OCI-M2 (cell line): ENCODE data around the gene ENDOD1.
A peak's percentile ranks its signal among the peaks of the same experiment; 100 is the strongest.
"Not testable (repeated sequence)": the region's sequence is repeated elsewhere in the genome, so short reads cannot be mapped to it uniquely, and the experiment has no call there.

ENCODE experiments used
- DNase-seq: peaks from one replicate; lab custom pipeline; 2025; ENCODE audit not compliant: unreplicated experiment; lab: John Stamatoyannopoulos, UW

Gene ENDOD1

GRCh38 chr11:95102733-95103132 is 13.1 kb downstream of the ENDOD1 start:
- no peak for DNase-seq

DNA sequence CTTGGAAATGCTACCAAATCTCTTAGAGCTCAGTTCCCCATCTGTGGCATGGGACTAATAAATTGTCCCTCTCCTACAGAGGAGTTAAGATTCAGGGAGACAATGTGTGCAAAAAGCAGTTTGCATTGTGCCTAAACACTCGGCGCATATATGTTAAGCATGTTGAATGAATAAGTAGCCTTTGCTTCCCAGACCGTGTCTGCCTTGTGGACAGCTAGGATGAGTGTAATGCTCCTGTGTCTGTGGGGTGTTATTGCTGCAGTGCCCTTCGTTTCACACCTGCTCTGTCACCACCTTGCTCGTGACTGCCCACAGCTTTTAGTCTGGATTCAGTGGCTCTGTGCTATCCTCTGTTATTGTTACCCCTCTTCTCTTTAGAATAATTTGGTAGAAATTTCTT is 14.1 kb downstream of the ENDOD1 start:
- DNase-seq: no peak

GRCh38 chr11:95104121-95104830 is 14.6 kb downstream of the ENDOD1 start:
- no peak for DNase-seq

DNA sequence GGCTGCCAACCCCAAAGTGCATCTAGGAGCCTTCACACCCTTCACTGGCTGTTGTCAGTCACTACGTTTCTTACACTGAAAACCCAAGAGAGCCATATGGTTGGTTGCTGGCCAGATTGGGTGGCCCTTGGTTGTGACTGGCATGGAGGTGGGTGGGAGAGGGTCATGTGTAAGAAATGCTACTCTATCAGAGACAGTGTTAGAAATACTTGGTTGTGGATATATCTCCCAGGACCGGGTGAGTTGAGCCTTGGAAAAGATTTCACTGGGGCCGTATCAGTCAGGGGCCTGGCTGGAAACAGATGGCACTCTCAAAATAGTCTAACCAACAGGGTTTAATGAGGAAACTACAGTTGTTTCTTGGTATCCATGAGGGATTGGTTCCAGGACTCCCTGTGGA is 15.2 kb downstream of the ENDOD1 start:
- no peak for DNase-seq

DNA sequence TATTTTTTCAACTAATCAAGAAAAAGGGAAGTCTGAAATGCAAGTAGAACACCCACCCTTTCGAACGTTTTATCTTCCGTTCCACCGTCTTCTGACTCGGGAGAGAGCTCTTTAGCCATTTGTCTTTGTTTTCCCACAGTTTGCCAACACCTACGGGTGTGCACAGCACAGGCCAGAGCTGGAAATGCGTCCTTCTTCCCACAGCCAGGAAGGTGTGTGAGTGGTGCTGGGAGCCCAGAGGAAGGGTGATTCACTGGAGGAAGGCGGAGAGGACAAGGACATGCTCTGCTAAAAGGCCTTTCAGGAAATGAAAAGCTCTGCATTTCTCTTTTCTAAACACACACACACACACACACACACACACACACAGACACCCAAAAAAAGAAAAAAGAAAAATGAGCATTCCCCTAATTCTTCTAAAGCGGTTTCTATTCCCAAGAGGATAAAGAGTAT is 18.5 kb downstream of the ENDOD1 start:
- no peak for DNase-seq

DNA sequence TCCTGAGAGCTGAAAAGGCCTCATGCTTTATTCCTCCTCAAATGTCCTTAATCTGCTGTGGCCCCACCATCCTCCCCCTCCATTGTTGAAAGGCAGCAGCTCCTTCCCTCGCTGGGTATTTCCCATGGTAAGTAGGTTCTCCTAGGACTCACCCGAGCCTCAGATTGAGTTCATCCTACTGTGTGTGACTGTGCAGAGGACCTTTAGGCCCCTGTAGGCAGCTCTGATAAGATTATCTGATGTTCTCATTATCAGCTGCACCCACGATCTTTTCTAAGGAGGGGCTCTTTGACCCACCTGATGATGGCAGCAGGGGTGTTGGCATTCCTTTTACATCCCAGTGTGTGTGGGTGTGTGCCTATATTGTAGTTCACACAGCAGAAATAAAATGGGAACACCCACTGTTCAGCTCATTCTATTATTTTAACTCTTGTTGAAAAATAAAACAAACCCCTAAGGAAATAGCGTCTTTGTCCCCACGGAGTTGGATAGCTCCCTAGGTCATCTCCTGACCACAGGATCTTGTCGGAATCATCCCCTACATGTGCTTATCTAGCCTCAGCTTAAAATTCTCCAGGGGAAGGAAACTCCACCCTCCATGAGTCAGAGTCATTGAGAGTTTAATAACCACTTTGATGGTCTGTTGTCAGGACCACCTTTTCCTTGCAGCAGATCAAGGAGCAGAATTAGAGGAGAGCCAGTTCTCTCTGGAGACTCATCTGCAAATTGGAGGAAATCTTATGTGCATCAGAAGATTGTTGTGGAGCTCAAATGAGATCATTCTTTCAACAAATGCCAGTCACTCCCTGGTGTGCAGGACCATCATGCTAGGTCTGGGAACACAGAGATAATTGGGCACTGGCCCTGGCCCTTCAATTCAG is 19.3 kb downstream of the ENDOD1 start:
- peak; percentile 49 for DNase-seq

GRCh38 chr11:95111471-95111870 is 21.8 kb downstream of the ENDOD1 start:
- not testable (repeated sequence) for DNase-seq

DNA sequence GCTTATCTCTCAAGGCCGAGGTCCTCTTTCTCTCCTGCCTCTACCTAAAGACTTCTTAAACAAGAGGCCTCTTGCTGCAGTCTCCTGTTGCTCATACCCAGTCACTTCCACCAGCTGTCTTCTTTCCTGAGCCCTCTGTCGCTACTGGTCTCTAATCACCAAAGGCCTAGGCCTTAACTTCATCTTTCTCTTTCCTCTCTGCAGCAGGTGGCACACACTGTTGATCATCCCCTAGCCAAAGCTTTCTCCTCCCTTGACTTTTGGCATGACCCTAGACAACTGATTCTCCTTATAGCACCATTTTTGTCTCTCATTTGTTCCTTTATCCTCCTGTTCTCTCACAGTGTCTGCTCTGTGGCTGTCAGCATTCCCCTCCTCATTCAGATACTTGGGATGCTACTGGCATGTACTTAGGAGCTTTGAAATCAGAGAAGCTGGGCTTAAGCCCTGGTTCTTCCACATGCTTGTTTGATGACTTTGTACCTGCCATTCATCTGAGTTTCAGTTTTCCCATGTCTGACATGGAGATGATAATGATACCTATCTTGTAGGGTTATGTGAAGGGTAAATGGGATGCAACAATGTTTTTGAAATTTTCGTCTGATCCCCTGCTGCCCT is 22.4 kb downstream of the ENDOD1 start:
- no peak for DNase-seq

- DNase-seq: no peak
Observed at GRCh38 chr11:95115597-95115996, 26.0 kb downstream of the ENDOD1 start.

- DNase-seq: no peak
Observed at GRCh38 chr11:95119361-95120060, 29.9 kb downstream of the ENDOD1 start.

DNA sequence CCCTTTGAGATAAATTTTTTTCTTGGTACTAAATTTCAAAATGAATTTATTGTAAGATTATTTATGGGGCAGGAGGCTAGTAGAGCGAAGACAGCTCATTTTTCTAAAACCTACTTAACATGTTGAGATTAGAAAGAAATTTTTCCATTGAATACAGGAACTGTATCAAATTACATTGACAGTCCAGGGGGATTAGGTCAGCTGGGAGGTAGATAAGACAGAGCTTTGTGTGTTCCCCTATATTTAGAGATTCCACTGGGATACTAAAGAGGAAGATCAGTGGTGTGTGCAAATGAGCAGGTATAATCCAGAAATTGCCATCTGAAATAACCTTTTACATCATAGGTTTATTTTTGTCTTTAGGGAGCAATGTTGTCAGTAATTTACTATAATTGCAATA is 32.1 kb downstream of the ENDOD1 start:
- no peak for DNase-seq

GRCh38 chr11:95123556-95123955 is 33.9 kb downstream of the ENDOD1 start:
- DNase-seq: no peak

- DNase-seq: no peak
Observed at GRCh38 chr11:95128602-95129001, 39.0 kb downstream of the ENDOD1 start.

GRCh38 chr11:95132956-95133355 is 43.3 kb downstream of the ENDOD1 start:
- no peak for DNase-seq

DNA sequence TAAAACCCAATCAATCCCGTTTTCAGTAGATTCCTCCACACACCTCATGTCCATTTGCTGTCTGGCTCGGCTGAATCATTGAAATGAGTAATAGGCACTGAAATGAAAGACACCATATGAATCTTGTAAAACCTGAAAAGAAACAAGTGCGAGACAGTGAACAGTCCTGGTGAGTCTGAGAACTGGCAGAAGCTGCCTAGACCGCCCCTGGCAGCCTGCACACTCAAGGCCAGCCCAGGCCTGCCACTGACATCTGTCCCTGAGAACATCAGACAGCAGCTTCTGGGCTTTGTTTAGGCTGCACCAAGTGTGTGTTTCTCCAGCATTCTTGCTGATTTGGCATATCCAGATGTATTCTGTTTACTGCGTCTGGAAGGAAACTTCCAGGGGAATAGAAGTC is 44.8 kb downstream of the ENDOD1 start:
- no peak for DNase-seq

GRCh38 chr11:95135155-95135554 is 45.5 kb downstream of the ENDOD1 start:
- no peak for DNase-seq

- DNase-seq: no peak
Observed at GRCh38 chr11:95135880-95136279, 46.2 kb downstream of the ENDOD1 start.

- not testable (repeated sequence) for DNase-seq
Observed at GRCh38 chr11:95136747-95137146, 47.1 kb downstream of the ENDOD1 start.

DNA sequence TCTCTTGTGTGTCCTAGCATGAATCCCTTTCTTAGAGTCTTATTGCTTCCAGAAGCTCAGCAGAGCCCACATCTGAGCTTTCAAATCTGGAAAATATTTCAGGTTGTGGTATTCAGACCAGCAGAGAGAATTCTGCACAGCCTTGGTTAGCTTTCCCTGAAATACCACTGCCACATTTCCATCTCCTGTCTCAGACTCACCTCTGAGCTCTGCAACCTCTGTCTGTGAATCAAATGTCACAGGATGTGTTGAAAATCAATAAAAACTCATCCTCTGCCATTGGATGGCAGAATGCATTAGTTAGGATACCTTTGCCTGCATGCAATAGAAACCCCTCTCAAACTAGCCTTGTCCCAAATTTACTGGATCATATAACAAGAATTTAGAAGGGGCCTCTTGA is 47.7 kb downstream of the ENDOD1 start:
- DNase-seq: no peak

DNA sequence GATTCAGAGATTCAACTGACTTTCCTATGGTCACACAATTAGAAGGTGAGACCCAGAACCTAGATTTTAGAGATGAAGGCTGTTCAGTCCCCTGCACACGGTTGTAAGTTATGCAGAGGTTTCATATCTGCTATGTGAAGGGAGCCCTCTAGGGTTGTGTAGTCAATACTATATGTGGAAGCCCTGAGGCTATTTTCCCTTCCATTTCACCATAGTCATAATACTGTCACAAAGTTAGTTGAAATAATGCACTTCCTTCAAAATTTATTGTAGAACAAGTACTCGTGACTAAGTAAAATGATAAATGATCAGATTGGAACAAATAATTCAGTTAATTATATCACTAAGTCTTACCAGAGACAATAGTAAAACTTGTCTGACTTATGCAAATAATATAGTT is 48.8 kb downstream of the ENDOD1 start:
- no peak for DNase-seq

DNA sequence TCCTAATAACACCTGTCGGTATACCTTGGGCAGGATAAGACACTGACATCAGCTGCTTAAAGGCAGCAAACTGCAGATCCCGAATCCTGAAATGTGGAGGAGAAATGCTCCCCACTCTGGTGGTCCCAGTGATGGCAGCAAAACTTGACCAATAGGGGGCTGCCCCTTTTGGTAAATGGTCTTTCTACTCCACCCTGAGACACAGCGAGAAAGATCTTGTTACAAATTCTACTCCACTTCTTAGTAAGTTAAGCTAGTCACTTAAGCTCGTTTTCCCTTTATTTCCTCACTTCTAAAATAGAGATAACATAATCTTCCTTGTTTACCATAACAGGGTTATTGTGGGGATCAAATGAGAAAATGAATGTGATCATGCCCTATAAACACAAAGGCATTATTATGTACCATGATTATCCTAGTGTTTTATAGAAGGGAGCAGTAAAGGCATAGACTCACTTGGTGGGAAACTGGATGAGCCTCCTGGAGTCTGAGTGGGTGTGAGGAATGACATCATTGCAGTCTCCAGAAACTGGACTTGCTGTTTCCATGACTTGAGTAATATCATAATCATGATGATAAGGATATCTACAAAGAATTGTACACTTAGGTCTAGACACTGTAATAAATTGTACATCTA is 50.9 kb downstream of the ENDOD1 start:
- DNase-seq: no peak
